A549 (cell line): ENCODE measurements around the gene ABLIM3. TPM values are rescaled to one million over a fixed set of nuclear protein-coding genes. Genes with fewer than 3 reads are reported as not detected.

Experiments used
- ATAC-seq, 2 experiments: fragments of 200-7000 bp in 1 of 2; fragments of >200 bp in 1 of 2; cut with Nextera tagmentation in 1 of 2; cut with Tn5 transposase in 1 of 2; 3 replicates each; pipeline versions ENCODE4 v1.8.0 to v1.9.1; 2018 to 2020; ENCODE audit warnings: mild to moderate bottlenecking in 1 of 2, moderate library complexity in 1 of 2
- CTCF ChIA-PET: fragments of 300-600 bp; sonication (Branson Sonifier 250); formaldehyde crosslinking; extraction: SDS; loops from one replicate; lab custom pipeline; 2021; ENCODE audit warnings: antibody characterized with exemption, inconsistent platforms; lab: Yijun Ruan, JAX
- POLR2A ChIA-PET: fragments of 350-600 bp; formaldehyde crosslinking; extraction: SDS; loops from one replicate; lab custom pipeline; 2021; ENCODE audit warnings: antibody characterized with exemption, inconsistent platforms; lab: Yijun Ruan, JAX
- DNase-seq, 2 experiments: peaks; one replicate each; pipeline versions ENCODE4 v3.0.0 to v3.0.0-alpha.2; 2011 to 2016; ENCODE audit warnings: low read depth in 1 of 2, low spot score in 1 of 2
- FAIRE-seq: peaks from 2 replicates; lab custom pipeline; 2011; peaks lifted over from hg19 to GRCh38; lab: Jason Lieb, UNC
- H3K27ac ChIP-seq, 2 experiments: fragments of >200 bp; sonication (Bioruptor Twin); formaldehyde crosslinking; 3 replicates each; pipeline ENCODE4 v1.5.1; 2016 to 2017
- H3K4me1 ChIP-seq: fragments of >200 bp; sonication (Bioruptor Twin); formaldehyde crosslinking; 3 replicates; pipeline ENCODE4 v1.6.1; 2016
- H3K4me2 ChIP-seq: fragments of >200 bp; sonication (Bioruptor Twin); formaldehyde crosslinking; 3 replicates; pipeline ENCODE4 v1.6.1; 2016
- H3K4me3 ChIP-seq: fragments of >200 bp; sonication (Bioruptor Twin); formaldehyde crosslinking; 3 replicates; pipeline ENCODE4 v1.5.1; 2016
- H3K9me3 ChIP-seq: fragments of >200 bp; sonication (Bioruptor Twin); formaldehyde crosslinking; 3 replicates; pipeline ENCODE4 v1.6.1; 2016
- CEBPB ChIP-seq, 2 experiments: fragments of >200 bp in 1 of 2; sonication (Bioruptor Twin) in 1 of 2; formaldehyde crosslinking in 1 of 2; IDR thresholded peaks; 2 replicates each; pipeline ENCODE4 v1.6.1; 2012 to 2016
- CTCF ChIP-seq: fragments of >200 bp; sonication (Bioruptor Twin); formaldehyde crosslinking; IDR thresholded peaks from 3 replicates; pipeline ENCODE4 v1.5.1; 2016
- E2F6 ChIP-seq: IDR thresholded peaks from 2 replicates; pipeline ENCODE4 v1.6.1; 2012; ENCODE audit warnings: low read depth, borderline replicate concordance
- EHF ChIP-seq: fragments of 250-450 bp; sonication (Bioruptor Pico); IDR thresholded peaks from 2 replicates; pipeline ENCODE4 v1.5.0; 2020; ENCODE audit warnings: mild to moderate bottlenecking
- EHMT2 ChIP-seq: fragments of 200-600 bp; sonication (generic); IDR thresholded peaks from 2 replicates; pipeline ENCODE4 v1.6.1; 2016; ENCODE audit warnings: antibody characterized with exemption, low read depth, mild to moderate bottlenecking, moderate library complexity
- EP300 ChIP-seq, 2 experiments: fragments of >200 bp; sonication (Bioruptor Twin); formaldehyde crosslinking; IDR thresholded peaks; 2 replicates in 1 of 2; 3 replicates in 1 of 2; pipeline ENCODE4 v1.6.1; 2016 to 2017
- ESRRA ChIP-seq: fragments of 150-350 bp; IDR thresholded peaks from 2 replicates; pipeline ENCODE4 v1.6.1; 2014; ENCODE audit warnings: mild to moderate bottlenecking, low read length, borderline replicate concordance
- FOXS1 ChIP-seq: fragments of 250-450 bp; sonication (Bioruptor Pico); IDR thresholded peaks from 2 replicates; pipeline ENCODE4 v1.5.0; 2020; ENCODE audit warnings: mild to moderate bottlenecking, moderate library complexity
- GATA3 ChIP-seq: IDR thresholded peaks from 2 replicates; pipeline ENCODE4 v1.6.1; 2012; ENCODE audit warnings: borderline replicate concordance
- HDAC2 ChIP-seq: fragments of 200-600 bp; sonication (generic); IDR thresholded peaks from 2 replicates; pipeline ENCODE4 v1.6.1; 2016
- HOXA7 ChIP-seq: fragments of 250-450 bp; sonication (Bioruptor Pico); IDR thresholded peaks from 2 replicates; pipeline ENCODE4 v1.5.0; 2020; ENCODE audit warnings: mild to moderate bottlenecking, moderate library complexity
- JUN ChIP-seq, 2 experiments: fragments of >200 bp; sonication (Bioruptor Twin); formaldehyde crosslinking; IDR thresholded peaks; 2 replicates in 1 of 2; 3 replicates in 1 of 2; pipeline ENCODE4 v1.6.1; 2016 to 2017
- KDM5A ChIP-seq: fragments of 200-600 bp; sonication (generic); IDR thresholded peaks from 2 replicates; pipeline ENCODE4 v1.6.1; 2016; ENCODE audit warnings: antibody characterized with exemption, mild to moderate bottlenecking
- MAFK ChIP-seq: fragments of 450-650 bp; IDR thresholded peaks from 2 replicates; pipeline ENCODE4 v1.6.1; 2014; ENCODE audit not compliant: partially characterized antibody
- MAZ ChIP-seq: fragments of 150-350 bp; IDR thresholded peaks from 2 replicates; pipeline ENCODE4 v1.6.1; 2014; ENCODE audit warnings: antibody characterized with exemption, low read depth, low read length, borderline replicate concordance
- NFE2L2 ChIP-seq: fragments of 150-350 bp; conservative IDR thresholded peaks from 2 replicates; pipeline ENCODE4 v1.6.1; 2014; ENCODE audit warnings: low read length
- NR3C1 ChIP-seq: fragments of >200 bp; sonication (Bioruptor Twin); formaldehyde crosslinking; IDR thresholded peaks from 3 replicates; pipeline ENCODE4 v1.6.1; 2017
- PHF8 ChIP-seq: fragments of 200-600 bp; sonication (generic); IDR thresholded peaks from 2 replicates; pipeline ENCODE4 v1.6.1; 2016; ENCODE audit warnings: low read depth, mild to moderate bottlenecking, antibody characterized with exemption, moderate library complexity, borderline replicate concordance
- RFX5 ChIP-seq: fragments of 450-650 bp; IDR thresholded peaks from 2 replicates; pipeline ENCODE4 v1.7.1; 2014; ENCODE audit warnings: antibody characterized with exemption, mild to moderate bottlenecking, moderate library complexity
- SREBF2 ChIP-seq: fragments of 450-650 bp; IDR thresholded peaks from 2 replicates; pipeline ENCODE4 v1.6.1; 2014; ENCODE audit warnings: mild to moderate bottlenecking, moderate library complexity
- ZC3H11A ChIP-seq: fragments of 450-650 bp; IDR thresholded peaks from 2 replicates; pipeline ENCODE4 v1.6.1; 2014; ENCODE audit warnings: antibody characterized with exemption, mild to moderate bottlenecking
- ZNF302 ChIP-seq: fragments of 250-450 bp; sonication (Bioruptor Pico); IDR thresholded peaks from 2 replicates; pipeline ENCODE4 v1.9.0; 2021; ENCODE audit warnings: inconsistent platforms, mild to moderate bottlenecking, moderate library complexity
- WGBS: methylation state at CpG from one replicate; pipeline ENCODE4 v1.1.6; 2017; ENCODE audit errors: missing lambda C conversion rate; 5-methylcytosine and 5-hydroxymethylcytosine counted together
- polyA plus RNA-seq, 4 experiments: library from polyadenylated mRNA; depleted of rRNA in 3 of 4; stranded (reverse); fragments of >200 nt; fragmentation: RNase III in 1 of 4; extraction: RNeasy Plus Mini Kit Qiagen cat#74134 plus additional on column Dnase treatment in 1 of 4; gene quantifications; 2 replicates in 3 of 4; 3 replicates in 1 of 4; pipeline ENCODE4 v1.2.3, GENCODE V29; 2011 to 2017
- TF ChIP-seq, protein P1 (sequence below): fragments of >200 bp; sonication (Bioruptor Twin); formaldehyde crosslinking; IDR thresholded peaks from 3 replicates; pipeline ENCODE4 v1.6.1; 2016
- TF ChIP-seq, protein P2 (sequence below): fragments of 150-350 bp; IDR thresholded peaks from 2 replicates; pipeline ENCODE4 v1.6.1; 2014; ENCODE audit warnings: low read depth, mild to moderate bottlenecking, low read length

Gene ABLIM3
- polyA plus RNA-seq, 2 of the 4 experiments (the other 2 are of a cell fraction), result 2.7 to 3.0 TPM

DNA sequence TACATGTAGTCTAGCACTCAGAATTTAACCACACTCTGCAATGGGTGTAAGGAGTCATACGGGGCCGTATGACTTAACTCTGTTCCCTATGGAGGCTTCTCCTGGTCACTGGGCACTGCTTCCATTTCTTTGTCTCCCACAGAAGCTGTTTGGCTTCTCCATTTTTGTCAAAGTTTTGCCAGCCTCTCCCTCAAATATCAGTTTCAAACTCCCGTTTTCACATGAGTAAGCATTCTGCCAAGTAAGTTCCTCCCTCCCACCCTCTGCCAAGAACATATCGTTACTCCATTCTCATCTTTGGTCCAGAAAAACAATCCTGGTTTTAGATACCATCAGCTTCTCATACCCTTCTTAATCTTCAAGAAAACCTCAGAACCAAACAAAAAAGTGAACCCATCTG lies 136.5 kb downstream of the ABLIM3 start:
- CTCF ChIA-PET, result interaction anchor here (1.1 to 3.3 kb wide), 5 partner anchors 9 to 158 kb away, joined by 3 to 31 read pairs (median 3); no protein-coding TSS in a partner anchor
- Histone ChIP-seq H3K4me3 (no peak overlapping the region), H3K4me2 (no peak overlapping the region), H3K9me3 (no peaks in the 10 kb centered on the region), H3K27ac (no peak overlapping the region), H3K4me1 (no peaks in the 10 kb centered on the region)
- POLR2A ChIA-PET, result no interaction called here
- ATAC-seq (no peak), FAIRE-seq (no peak), DNase-seq (no peak)
- 74% methylated on average over 4 of the region's 4 CpGs for WGBS
- TF ChIP-seq MAFK, result peak; percentile 8
- TF ChIP-seq, protein P1, sequence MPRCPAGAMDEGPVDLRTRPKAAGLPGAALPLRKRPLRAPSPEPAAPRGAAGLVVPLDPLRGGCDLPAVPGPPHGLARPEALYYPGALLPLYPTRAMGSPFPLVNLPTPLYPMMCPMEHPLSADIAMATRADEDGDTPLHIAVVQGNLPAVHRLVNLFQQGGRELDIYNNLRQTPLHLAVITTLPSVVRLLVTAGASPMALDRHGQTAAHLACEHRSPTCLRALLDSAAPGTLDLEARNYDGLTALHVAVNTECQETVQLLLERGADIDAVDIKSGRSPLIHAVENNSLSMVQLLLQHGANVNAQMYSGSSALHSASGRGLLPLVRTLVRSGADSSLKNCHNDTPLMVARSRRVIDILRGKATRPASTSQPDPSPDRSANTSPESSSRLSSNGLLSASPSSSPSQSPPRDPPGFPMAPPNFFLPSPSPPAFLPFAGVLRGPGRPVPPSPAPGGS, result no peak

DNA sequence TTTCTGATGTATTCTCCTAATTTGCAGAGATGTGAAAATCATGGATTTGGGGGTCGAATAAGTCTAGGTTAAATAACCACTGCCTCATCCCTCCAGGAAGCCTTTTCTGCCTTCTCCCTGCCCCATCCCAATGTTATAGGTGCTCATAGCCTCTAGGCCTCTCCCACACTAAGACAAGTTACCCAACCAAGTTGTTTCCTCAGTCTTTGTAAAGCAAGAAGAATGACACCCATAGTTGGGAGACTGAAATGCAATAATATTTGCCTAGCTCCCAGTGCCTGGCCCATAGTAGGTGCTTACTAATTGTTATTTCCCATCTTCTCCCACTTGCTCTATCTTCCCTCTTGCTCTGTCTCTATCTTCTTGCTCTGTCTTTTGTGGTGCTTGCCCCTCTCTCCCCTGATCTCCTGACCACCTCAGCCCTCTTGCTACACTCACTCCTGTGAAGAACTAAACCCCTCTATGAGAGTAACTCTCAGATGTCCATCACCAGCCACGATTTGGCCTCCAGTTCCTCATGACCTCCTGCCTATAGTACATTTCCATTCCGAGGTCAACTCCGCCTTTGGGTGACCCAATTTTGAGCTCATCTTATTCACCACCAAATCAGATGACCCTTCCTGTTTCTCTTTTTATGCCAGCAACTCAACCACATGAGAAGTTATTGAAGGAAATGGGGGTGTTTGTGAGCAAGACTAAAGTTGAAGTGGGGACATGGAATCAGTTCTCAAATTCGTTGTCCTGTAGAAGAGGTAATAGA lies 137.3 kb downstream of the ABLIM3 start:
- Histone ChIP-seq H3K9me3 (no peaks in the 10 kb centered on the region), H3K4me2 (no peak overlapping the region), H3K4me3 (no peak overlapping the region), H3K4me1 (no peaks in the 10 kb centered on the region), H3K27ac (no peak overlapping the region)
- 53% methylated on average over 5 of the region's 5 CpGs for WGBS
- TF ChIP-seq, protein P2, sequence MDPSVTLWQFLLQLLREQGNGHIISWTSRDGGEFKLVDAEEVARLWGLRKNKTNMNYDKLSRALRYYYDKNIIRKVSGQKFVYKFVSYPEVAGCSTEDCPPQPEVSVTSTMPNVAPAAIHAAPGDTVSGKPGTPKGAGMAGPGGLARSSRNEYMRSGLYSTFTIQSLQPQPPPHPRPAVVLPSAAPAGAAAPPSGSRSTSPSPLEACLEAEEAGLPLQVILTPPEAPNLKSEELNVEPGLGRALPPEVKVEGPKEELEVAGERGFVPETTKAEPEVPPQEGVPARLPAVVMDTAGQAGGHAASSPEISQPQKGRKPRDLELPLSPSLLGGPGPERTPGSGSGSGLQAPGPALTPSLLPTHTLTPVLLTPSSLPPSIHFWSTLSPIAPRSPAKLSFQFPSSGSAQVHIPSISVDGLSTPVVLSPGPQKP, result no peak
- TF ChIP-seq GATA3 (no peak), HDAC2 (no peak), MAFK (no peak), FOXS1 (CRISPR knock-in tag) (no peak), ZC3H11A (no peak), JUN (IDR thresholded peaks at IDR 0.05) (no peak), CEBPB (IDR thresholded peaks at IDR 0.05) (no peak), EHMT2 (no peak), NFE2L2 (no peak), MAZ (no peak), EHF (CRISPR knock-in tag) (no peak), ESRRA (no peak), NR3C1 (no peak), HOXA7 (CRISPR knock-in tag) (no peak), KDM5A (no peak), RFX5 (no peak), ZNF302 (CRISPR knock-in tag) (no peak)
- TF ChIP-seq, protein P1, result no peak
- DNase-seq (no peak), FAIRE-seq (no peak), ATAC-seq (no peak)
- CTCF ChIA-PET, result interaction anchor here (0.7 to 3.3 kb wide), 7 partner anchors 10 to 159 kb away, joined by 3 to 31 read pairs (median 4); no protein-coding TSS in a partner anchor
- POLR2A ChIA-PET, result no interaction called here

GRCh38 chr5:149279661-149280060 lies 138.4 kb downstream of the ABLIM3 start:
- CTCF ChIA-PET, result interaction anchor here (0.5 to 3.3 kb wide), 7 partner anchors 9 to 1180 kb away, joined by 3 to 31 read pairs (median 3); no protein-coding TSS in a partner anchor
- 67% methylated on average over 1 of the region's 1 CpG for WGBS
- Histone ChIP-seq H3K27ac (no peak overlapping the region), H3K9me3 (no peaks in the 10 kb centered on the region), H3K4me3 (no peak overlapping the region), H3K4me1 (no peaks in the 10 kb centered on the region), H3K4me2 (no peak overlapping the region)
- FAIRE-seq (no peak), DNase-seq (no peak), ATAC-seq (no peak)
- POLR2A ChIA-PET, result no interaction called here
- TF ChIP-seq KDM5A, result no peak
- no peak for TF ChIP-seq PHF8
- TF ChIP-seq EP300 (IDR thresholded peaks at IDR 0.05), result no peak
- no peak for TF ChIP-seq E2F6
- no peak for TF ChIP-seq CTCF
- TF ChIP-seq SREBF2, result no peak
- TF ChIP-seq GATA3, result no peak
